ENCODE data around the gene P2RY14. TPM values are rescaled to one million over a fixed set of nuclear protein-coding genes. Genes with fewer than 3 reads are reported as not detected.

The P2RY14 gene
- total and polyA plus RNA-seq, 2 of the 13 experiments (the other 11 are each of a cell fraction or from before 2014, with no cell fraction given): not detected

DNA sequence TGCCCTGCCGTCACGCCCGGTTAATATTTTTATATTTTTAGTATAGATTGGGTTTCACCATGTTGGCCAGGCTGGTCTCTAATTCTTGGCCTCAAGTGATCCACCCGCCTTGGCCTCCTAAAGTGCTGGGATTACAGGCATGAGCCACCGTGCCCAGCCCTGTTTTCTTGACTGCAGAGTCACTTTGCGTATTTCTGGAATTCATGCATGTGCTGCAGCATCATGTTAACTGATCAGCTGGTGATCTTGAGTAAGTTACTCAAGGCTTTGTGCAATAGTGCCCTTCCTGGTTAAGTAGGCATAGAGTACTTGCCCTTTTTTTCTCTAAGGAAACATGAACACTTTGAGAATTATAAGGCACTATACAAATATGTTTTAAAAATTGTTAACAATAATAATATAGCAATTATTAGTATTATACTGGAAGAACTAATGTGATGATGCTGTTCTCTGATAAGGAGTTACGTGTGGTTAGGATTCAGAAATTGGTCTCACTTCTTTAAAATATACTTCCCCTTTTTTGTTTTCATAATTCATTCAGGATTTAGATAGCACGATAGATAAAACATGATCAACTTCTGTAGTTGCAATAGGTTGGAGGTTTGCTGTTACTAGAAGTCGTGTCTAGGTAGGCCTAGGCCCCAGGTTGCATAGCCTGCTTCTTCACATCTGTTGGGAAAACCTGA, 108.9 kb downstream of the P2RY14 start:
- Histone ChIP-seq H3K27ac (ENCODE audit: extremely low read length, insufficient read depth, low read length) (no peak overlapping the region), H3K36me3 (replicated peaks in 1 of 2; ENCODE audit: control insufficient read depth in 1 of 2, insufficient read depth in 2 of 2, low read length in 2 of 2) (no peaks in the 10 kb centered on the region), H3K4me3 (replicated peaks in 1 of 3; ENCODE audit: insufficient read depth in 1 of 3, low read depth in 2 of 3, low read length in 3 of 3) (no peak overlapping the region), H3K4me2 (ENCODE audit: low read depth, low read length) (no peak overlapping the region), H3K9ac (ENCODE audit: insufficient read depth, low read depth, low read length) (no peak overlapping the region), H3K9me3 (ENCODE audit: low read length) (no peaks in the 10 kb centered on the region), H2AFZ (ENCODE audit: low read length) (no peak overlapping the region), H4K20me1 (ENCODE audit: insufficient read depth, low read length) (no peaks in the 10 kb centered on the region), H3K27me3 (ENCODE audit: control insufficient read depth in 1 of 2, insufficient read depth in 2 of 2, low read length in 2 of 2) (no peaks in the 10 kb centered on the region), H3K79me2 (ENCODE audit: insufficient read depth, low read length) (no peaks in the 10 kb centered on the region), H3K4me1 (ENCODE audit: insufficient read depth, low read length) (peaks cover 37% of the 10 kb centered on the region)
- 98% methylated on average over 9 of the region's 9 CpGs for WGBS (ENCODE audit: low lambda C conversion rate)
- in situ Hi-C loops (cut with HindIII; ENCODE audit: extremely low pct_ligation_motif_present, low pct_unique_long_range_greater_than_20kb) (loop anchor here (5.0 kb wide), 1 partner anchor 113 kb away; no protein-coding TSS in a partner anchor), intact Hi-C loops (cut with micrococcal nuclease; ENCODE audit: unreplicated experiment) (loop anchor here (5.0 kb wide), 2 partner anchors 43 to 748 kb away; no protein-coding TSS in a partner anchor)
- no peak for DNase-seq (ENCODE audit: low spot score)
- CTCF ChIA-PET (ENCODE audit: low intra/inter-chr PET ratio, low total read pairs): interaction anchor here (1.4 to 6.1 kb wide), 4 partner anchors 42 to 133 kb away, joined by 3 to 130 read pairs (median 18); no protein-coding TSS in a partner anchor
- no TSS peak for BruUV-seq (replicated peaks)
- no peak for FAIRE-seq
- TF ChIP-seq ZNF160 (CRISPR knock-in tag; IDR thresholded peaks at IDR 0.05): no peak
- TF ChIP-seq RFX3 (CRISPR knock-in tag; IDR thresholded peaks at IDR 0.05): no peak
- no peak for TF ChIP-seq ZNF749 (CRISPR knock-in tag; IDR thresholded peaks at IDR 0.05; ENCODE audit: borderline replicate concordance)
- no peak for TF ChIP-seq ZNF121 (CRISPR knock-in tag; IDR thresholded peaks at IDR 0.05)
- TF ChIP-seq ZEB1 (IDR thresholded peaks at IDR 0.05; ENCODE audit: insufficient replicate concordance, low read depth): no peak
- TF ChIP-seq, protein P1, sequence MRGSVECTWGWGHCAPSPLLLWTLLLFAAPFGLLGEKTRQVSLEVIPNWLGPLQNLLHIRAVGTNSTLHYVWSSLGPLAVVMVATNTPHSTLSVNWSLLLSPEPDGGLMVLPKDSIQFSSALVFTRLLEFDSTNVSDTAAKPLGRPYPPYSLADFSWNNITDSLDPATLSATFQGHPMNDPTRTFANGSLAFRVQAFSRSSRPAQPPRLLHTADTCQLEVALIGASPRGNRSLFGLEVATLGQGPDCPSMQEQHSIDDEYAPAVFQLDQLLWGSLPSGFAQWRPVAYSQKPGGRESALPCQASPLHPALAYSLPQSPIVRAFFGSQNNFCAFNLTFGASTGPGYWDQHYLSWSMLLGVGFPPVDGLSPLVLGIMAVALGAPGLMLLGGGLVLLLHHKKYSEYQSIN (CRISPR knock-in tag; IDR thresholded peaks at IDR 0.05; ENCODE audit: borderline replicate concordance): no peak
- TF ChIP-seq, protein P2, sequence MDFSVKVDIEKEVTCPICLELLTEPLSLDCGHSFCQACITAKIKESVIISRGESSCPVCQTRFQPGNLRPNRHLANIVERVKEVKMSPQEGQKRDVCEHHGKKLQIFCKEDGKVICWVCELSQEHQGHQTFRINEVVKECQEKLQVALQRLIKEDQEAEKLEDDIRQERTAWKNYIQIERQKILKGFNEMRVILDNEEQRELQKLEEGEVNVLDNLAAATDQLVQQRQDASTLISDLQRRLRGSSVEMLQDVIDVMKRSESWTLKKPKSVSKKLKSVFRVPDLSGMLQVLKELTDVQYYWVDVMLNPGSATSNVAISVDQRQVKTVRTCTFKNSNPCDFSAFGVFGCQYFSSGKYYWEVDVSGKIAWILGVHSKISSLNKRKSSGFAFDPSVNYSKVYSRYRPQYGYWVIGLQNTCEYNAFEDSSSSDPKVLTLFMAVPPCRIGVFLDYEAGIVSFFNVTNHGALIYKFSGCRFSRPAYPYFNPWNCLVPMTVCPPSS (IDR thresholded peaks at IDR 0.05): no peak
- no peak for TF ChIP-seq ZNF224 (CRISPR knock-in tag; IDR thresholded peaks at IDR 0.05)
- TF ChIP-seq ZNF720 (CRISPR knock-in tag; IDR thresholded peaks at IDR 0.05): no peak
- TF ChIP-seq, protein P3, sequence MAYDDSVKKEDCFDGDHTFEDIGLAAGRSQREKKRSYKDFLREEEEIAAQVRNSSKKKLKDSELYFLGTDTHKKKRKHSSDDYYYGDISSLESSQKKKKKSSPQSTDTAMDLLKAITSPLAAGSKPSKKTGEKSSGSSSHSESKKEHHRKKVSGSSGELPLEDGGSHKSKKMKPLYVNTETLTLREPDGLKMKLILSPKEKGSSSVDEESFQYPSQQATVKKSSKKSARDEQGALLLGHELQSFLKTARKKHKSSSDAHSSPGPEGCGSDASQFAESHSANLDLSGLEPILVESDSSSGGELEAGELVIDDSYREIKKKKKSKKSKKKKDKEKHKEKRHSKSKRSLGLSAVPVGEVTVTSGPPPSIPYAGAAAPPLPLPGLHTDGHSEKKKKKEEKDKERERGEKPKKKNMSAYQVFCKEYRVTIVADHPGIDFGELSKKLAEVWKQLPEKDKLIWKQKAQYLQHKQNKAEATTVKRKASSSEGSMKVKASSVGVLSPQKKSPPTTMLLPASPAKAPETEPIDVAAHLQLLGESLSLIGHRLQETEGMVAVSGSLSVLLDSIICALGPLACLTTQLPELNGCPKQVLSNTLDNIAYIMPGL (CRISPR knock-in tag; IDR thresholded peaks at IDR 0.05; ENCODE audit: borderline replicate concordance in 1 of 2, low read depth in 1 of 2): no peak
- TF ChIP-seq KLF12 (CRISPR knock-in tag; IDR thresholded peaks at IDR 0.05; ENCODE audit: borderline replicate concordance): no peak
- POLR2A ChIA-PET: interaction anchor here (0.7 to 1.5 kb wide), 2 partner anchors 9 to 57 kb away, joined by 3 to 6 read pairs; no protein-coding TSS in a partner anchor
- ATAC-seq: no peak

Measured in HepG2 (cell line).